Measurements from ENCODE around the gene SLC35D1. TPM values are rescaled to one million over a fixed set of nuclear protein-coding genes. Genes with fewer than 3 reads are reported as not detected.

SLC35D1 gene
- total and polyA plus RNA-seq, 2 donors (not counting 1 experiment from before 2014, with no cell fraction given): 4.0 to 16.8 TPM

- H3K9me3 ChIP-seq (ENCODE audit: control extremely low read depth in 1 of 3, control insufficient read depth in 2 of 3, insufficient read depth in 1 of 3, low read length in 2 of 3): no peaks in the 10 kb centered on the region
- TF ChIP-seq CTCF (IDR thresholded peaks at IDR 0.05): no peak
- TF ChIP-seq EZH2 (IDR thresholded peaks at IDR 0.05; ENCODE audit: borderline replicate concordance, insufficient read depth, low read depth, low read length, poor library complexity, severe bottlenecking): no peak
- ChIA-PET CTCF (interaction anchor here (1.2 kb wide), 1 partner anchor 91 kb away, joined by 7 read pairs; no protein-coding TSS in a partner anchor), POLR2A (no interaction called here)
- H4K20me1 ChIP-seq (ENCODE audit: control insufficient read depth, insufficient read depth, low read length, poor library complexity, severe bottlenecking): no peaks in the 10 kb centered on the region
- H3K4me1 ChIP-seq (ENCODE audit: control insufficient read depth in 2 of 2, insufficient read depth in 2 of 2, low read length in 2 of 2): peaks cover 0 to 5% of the 10 kb centered on the region in 2 donors
- H3K9ac ChIP-seq (ENCODE audit: low read length): no peak overlapping the region
- H3K4me3 ChIP-seq (ENCODE audit: control extremely low read depth in 1 of 5, extremely low read depth in 1 of 5, insufficient read depth in 1 of 5, low read depth in 2 of 5, low read length in 4 of 5): no peak overlapping the region
- no peaks in the 10 kb centered on the region for H3K36me3 ChIP-seq (replicated peaks in 1 of 2; ENCODE audit: control extremely low read depth in 1 of 2, control insufficient read depth in 1 of 2, extremely low read depth in 1 of 2, insufficient read depth in 2 of 2, low read length in 1 of 2)
- H3K4me3 Mint-ChIP-seq: no peak overlapping the region
- H3K27me3 Mint-ChIP-seq: no peaks in the 10 kb centered on the region
- no peaks in the 10 kb centered on the region for H3K27me3 ChIP-seq (replicated peaks in 1 of 4; ENCODE audit: control extremely low read depth in 1 of 4, control insufficient read depth in 3 of 4, insufficient read depth in 4 of 4, low read length in 3 of 4)
- 100% methylated on average over 1 of the region's 3 CpGs for WGBS (ENCODE audit: insufficient coverage)
- H3K27ac Mint-ChIP-seq: no peak overlapping the region
- peaks cover 10% of the 10 kb centered on the region for H3K4me1 Mint-ChIP-seq
- no peak overlapping the region for H3K27ac ChIP-seq (ENCODE audit: low read length in 2 of 2)
- DNase-seq (no peak), ATAC-seq (ENCODE audit: low read depth) (no peak)
- intact Hi-C loops (cut with micrococcal nuclease): no loop called here
- no peaks in the 10 kb centered on the region for H3K9me3 Mint-ChIP-seq (ENCODE audit: insufficient read depth)
- no peak overlapping the region for H3K4me2 ChIP-seq (replicated peaks; ENCODE audit: low read depth, low read length, poor library complexity, severe bottlenecking)
- H3K79me2 ChIP-seq (ENCODE audit: control insufficient read depth, insufficient read depth, low read length): no peaks in the 10 kb centered on the region
- no peak overlapping the region for H2AFZ ChIP-seq (ENCODE audit: insufficient read depth, low read depth, low read length, poor library complexity, severe bottlenecking)
Observed at GRCh38 chr1:67058761-67059160, 4.8 kb upstream of the SLC35D1 start.

- WGBS (ENCODE audit: insufficient coverage): no CpG with 5 or more reads among the region's 1 CpG
- H3K4me3 Mint-ChIP-seq: no peak overlapping the region
- TF ChIP-seq EZH2 (IDR thresholded peaks at IDR 0.05; ENCODE audit: borderline replicate concordance, insufficient read depth, low read depth, low read length, poor library complexity, severe bottlenecking) (no peak), CTCF (IDR thresholded peaks at IDR 0.05) (no peak)
Observed at GRCh38 chr1:67058242-67058641, 4.3 kb upstream of the SLC35D1 start.

More at GRCh38 chr1:67058242-67058641, 4.3 kb upstream of the SLC35D1 start:
- intact Hi-C loops (cut with micrococcal nuclease): no loop called here
- Mint-ChIP-seq H3K4me1 (peaks cover 10% of the 10 kb centered on the region), H3K9me3 (ENCODE audit: insufficient read depth) (no peaks in the 10 kb centered on the region), H3K27ac (no peak overlapping the region), H3K27me3 (no peaks in the 10 kb centered on the region)
- Histone ChIP-seq H3K79me2 (ENCODE audit: control insufficient read depth, insufficient read depth, low read length) (no peaks in the 10 kb centered on the region), H3K36me3 (replicated peaks in 1 of 2; ENCODE audit: control extremely low read depth in 1 of 2, control insufficient read depth in 1 of 2, extremely low read depth in 1 of 2, insufficient read depth in 2 of 2, low read length in 1 of 2) (no peaks in the 10 kb centered on the region), H3K4me2 (replicated peaks; ENCODE audit: low read depth, low read length, poor library complexity, severe bottlenecking) (no peak overlapping the region), H3K4me3 (ENCODE audit: control extremely low read depth in 1 of 5, extremely low read depth in 1 of 5, insufficient read depth in 1 of 5, low read depth in 2 of 5, low read length in 4 of 5) (no peak overlapping the region), H3K4me1 (ENCODE audit: control insufficient read depth in 2 of 2, insufficient read depth in 2 of 2, low read length in 2 of 2) (peaks cover 0 to 5% of the 10 kb centered on the region in 2 donors), H3K27ac (ENCODE audit: low read length in 2 of 2) (no peak overlapping the region), H4K20me1 (ENCODE audit: control insufficient read depth, insufficient read depth, low read length, poor library complexity, severe bottlenecking) (no peaks in the 10 kb centered on the region), H3K9me3 (ENCODE audit: control extremely low read depth in 1 of 3, control insufficient read depth in 2 of 3, insufficient read depth in 1 of 3, low read length in 2 of 3) (no peaks in the 10 kb centered on the region), H2AFZ (ENCODE audit: insufficient read depth, low read depth, low read length, poor library complexity, severe bottlenecking) (no peak overlapping the region), H3K9ac (ENCODE audit: low read length) (no peak overlapping the region), H3K27me3 (replicated peaks in 1 of 4; ENCODE audit: control extremely low read depth in 1 of 4, control insufficient read depth in 3 of 4, insufficient read depth in 4 of 4, low read length in 3 of 4) (no peaks in the 10 kb centered on the region)
- ATAC-seq (ENCODE audit: low read depth): no peak
- POLR2A ChIA-PET: no interaction called here
- no peak for DNase-seq
- CTCF ChIA-PET: interaction anchor here (1.2 kb wide), 1 partner anchor 91 kb away, joined by 7 read pairs; no protein-coding TSS in a partner anchor
